Pancreas (tissue), 10 donors: ENCODE data around the gene FAM124A. TPM values are rescaled to one million over a fixed set of nuclear protein-coding genes. Genes with fewer than 3 reads are reported as not detected.

Experiments
- ATAC-seq, 4 donors: fragments of 200-7000 bp; cut with Tn5 transposase; one replicate each; pipeline versions ENCODE4 v1.8.0 to v1.9.1; 2020; ENCODE audit warnings: mild to moderate bottlenecking in 4 of 4, moderate library complexity in 4 of 4
- DNase-seq, 6 donors: peaks; one replicate each; pipeline ENCODE4 v3.0.0-alpha.2; 2020
- FAIRE-seq: peaks from 2 replicates; lab custom pipeline; 2012; peaks lifted over from hg19 to GRCh38; lab: Jason Lieb, UNC
- H3K27ac ChIP-seq, 4 donors: fragments of 200-600 bp; sonication (generic); 1 replicate in 3 of 4; 2 replicates in 1 of 4; pipeline versions ENCODE4 v1.5.0 to v1.8.0; 2020
- H3K27me3 ChIP-seq, 4 donors: fragments of 200-600 bp; one replicate each; pipeline ENCODE4 v1.8.0; 2021
- H3K36me3 ChIP-seq, 3 donors: fragments of 200-600 bp; sonication (generic) in 1 of 3; one replicate each; pipeline versions ENCODE4 v1.5.0 to v1.8.0; 2020 to 2021
- H3K4me1 ChIP-seq, 3 donors: fragments of 200-600 bp; one replicate each; pipeline ENCODE4 v1.8.0; 2021
- H3K4me3 ChIP-seq, 4 donors: fragments of 200-600 bp; sonication (generic) in 2 of 4; one replicate each; pipeline versions ENCODE4 v1.5.0 to v1.8.0; 2020 to 2021
- H3K9me3 ChIP-seq, 4 donors: fragments of 200-600 bp; one replicate each; pipeline ENCODE4 v1.8.0; 2021
- CTCF ChIP-seq, 4 donors: fragments of 200-600 bp; sonication (generic) in 3 of 4; IDR thresholded peaks; one replicate each; pipeline versions ENCODE4 v1.5.0 to v1.8.0; 2021; ENCODE audit warnings: antibody characterized with exemption in 4 of 4
- intact Hi-C, 3 donors: fragments of 100-400 bp; cut with DNase I; formaldehyde crosslinking; loops; one replicate each; pipeline versions ENCODE4 v1.11.1 to v1.14.2; 2022
- polyA plus RNA-seq, 2 donors: library from polyadenylated mRNA; stranded (reverse); fragments of 200-250 nt; gene quantifications; one replicate each; pipeline ENCODE4 v1.2.3, GENCODE V29; 2013
- total RNA-seq, 6 donors: library from RNA; stranded (reverse); fragmentation: NEBNext Ultra II Directional in 4 of 6; extraction: Animal tissue kit (Norgen Biotek cat#: 25700) in 4 of 6; gene quantifications; one replicate each; pipeline versions ENCODE4 v1.2.1 to v1.2.4, GENCODE V29; 2021 to 2023
- donor health status: healthy with polysubstance abuse.
- donor health status: DM: no; HTN: no; CAD: no; lungs with moderate emphysema.
- donor health status: DM: no; HTN: no; CAD: no.
- donor health status: control.
- donor health status: control.
- donor health status: Bipolar disorder and iron deficiency.
- donor health status: DM: yes; HTN: yes; CAD: no.
- donor health status: DM: no; HTN: no; CAD: no.
- donor health status: DM: no; HTN: no; CAD: no.
- donor health status: DM: yes; HTN: yes; CAD: no.

The FAM124A gene
- total and polyA plus RNA-seq, 8 donors, result 0.47 to 1.6 (median 0.77) TPM

GRCh38 chr13:51333826-51334225 is 111.6 kb downstream of the FAM124A start:
- DNase-seq (no peak), ATAC-seq (no peak), FAIRE-seq (no peak)
- Histone ChIP-seq H3K36me3 (no peaks in the 10 kb centered on the region), H3K4me1 (no peaks in the 10 kb centered on the region), H3K9me3 (no peaks in the 10 kb centered on the region), H3K4me3 (no peak overlapping the region), H3K27me3 (no peaks in the 10 kb centered on the region), H3K27ac (no peak overlapping the region)
- TF ChIP-seq CTCF (IDR thresholded peaks at IDR 0.05), result no peak
- intact Hi-C loops, result no loop called here

Other genes with a start within 250 kb of the FAM124A start
- gene C13orf42, start 111.1 kb upstream of the FAM124A start, total RNA-seq, result not detected
- gene C13orf42, start 111.1 kb upstream of the FAM124A start, polyA plus RNA-seq, result not detected
- not detected for gene SERPINE3, start 117.3 kb downstream of the FAM124A start, total RNA-seq
- not detected for gene SERPINE3, start 117.3 kb downstream of the FAM124A start, polyA plus RNA-seq
- 10 to 100 TPM; 23.7 to 44.8 (median 29.7) TPM for gene INTS6, start 230.6 kb downstream of the FAM124A start, total RNA-seq
- 10 to 100 TPM; 10.9 to 11.4 TPM for gene INTS6, start 230.6 kb downstream of the FAM124A start, polyA plus RNA-seq